ENCODE measurements around the gene DAAM2.

DAAM2 gene

DNA sequence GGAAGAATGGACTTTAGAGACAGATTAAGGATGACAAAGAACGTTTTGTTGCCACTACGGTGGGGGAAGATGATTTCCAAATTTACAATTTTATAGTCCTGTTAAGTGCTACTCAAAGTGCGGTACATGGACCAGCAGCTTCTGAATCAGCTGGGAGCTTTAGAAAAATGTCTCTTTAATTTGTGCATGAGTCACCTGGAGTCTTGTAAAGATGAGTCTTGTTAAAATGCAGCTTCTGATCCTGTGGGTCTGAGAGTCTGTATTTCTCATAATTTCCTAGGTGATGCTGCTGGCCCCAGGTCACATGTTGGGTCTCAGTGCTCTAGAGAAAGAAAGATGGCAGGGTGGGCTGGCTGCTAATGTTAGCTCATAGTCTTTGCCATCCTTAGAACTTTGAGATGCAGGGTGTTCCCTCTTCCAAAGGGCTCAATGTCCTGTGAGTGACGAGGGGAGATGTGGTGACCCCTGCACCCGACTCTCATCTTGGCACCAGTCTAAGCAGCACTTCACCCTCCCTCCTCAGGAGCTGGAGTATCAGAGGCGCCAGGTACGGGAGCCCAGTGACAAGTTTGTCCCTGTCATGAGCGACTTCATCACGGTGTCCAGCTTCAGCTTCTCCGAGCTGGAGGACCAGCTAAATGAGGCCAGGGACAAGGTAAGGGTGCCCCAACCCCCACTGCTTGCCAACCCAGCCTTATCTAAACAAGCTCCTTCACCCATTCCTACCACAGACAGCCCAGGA, 107.5 kb downstream of the DAAM2 start:
- Mint-ChIP-seq H3K27ac (no peak overlapping the region), H3K27me3 (ENCODE audit: low read depth) (peaks cover 4% of the 10 kb centered on the region), H3K36me3 (ENCODE audit: low read depth) (peaks cover 28% of the 10 kb centered on the region), H3K9me3 (no peaks in the 10 kb centered on the region), H3K4me3 (no peak overlapping the region), H3K4me1 (no peaks in the 10 kb centered on the region)
- TF ChIP-seq CTCF (IDR thresholded peaks at IDR 0.05; ENCODE audit: unreplicated experiment in 3 of 3) = no peak

GRCh38 chr6:39901116-39901655, 109.0 kb downstream of the DAAM2 start:
- no peak for TF ChIP-seq CTCF (IDR thresholded peaks at IDR 0.05; ENCODE audit: unreplicated experiment in 3 of 3)
- Mint-ChIP-seq H3K27ac (no peak overlapping the region), H3K27me3 (ENCODE audit: low read depth) (peaks cover 4% of the 10 kb centered on the region), H3K36me3 (ENCODE audit: low read depth) (peaks cover 28% of the 10 kb centered on the region), H3K9me3 (no peaks in the 10 kb centered on the region), H3K4me3 (no peak overlapping the region), H3K4me1 (no peaks in the 10 kb centered on the region)

DNA sequence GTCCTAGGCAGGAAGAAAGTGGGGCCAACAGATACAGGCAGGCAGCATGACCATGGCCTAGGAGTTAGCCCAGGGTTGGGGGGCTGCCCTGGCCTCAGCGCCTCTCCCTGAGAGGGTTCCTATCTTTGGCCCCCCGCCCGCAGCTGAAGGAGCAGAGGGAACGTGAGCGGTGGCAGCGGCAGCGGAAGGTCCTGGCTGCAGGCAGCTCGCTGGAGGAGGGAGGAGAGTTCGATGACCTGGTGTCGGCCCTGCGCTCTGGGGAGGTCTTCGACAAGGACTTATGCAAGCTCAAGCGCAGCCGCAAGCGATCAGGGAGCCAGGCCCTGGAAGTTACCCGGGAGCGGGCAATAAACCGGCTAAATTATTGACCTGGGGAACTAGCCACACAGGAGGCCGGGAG, 109.5 kb downstream of the DAAM2 start:
- Mint-ChIP-seq H3K27me3 (ENCODE audit: low read depth) (peaks cover 4% of the 10 kb centered on the region), H3K4me3 (no peak overlapping the region), H3K27ac (no peak overlapping the region), H3K4me1 (no peaks in the 10 kb centered on the region), H3K36me3 (ENCODE audit: low read depth) (peaks cover 28% of the 10 kb centered on the region), H3K9me3 (no peaks in the 10 kb centered on the region)
- TF ChIP-seq CTCF (IDR thresholded peaks at IDR 0.05; ENCODE audit: unreplicated experiment in 3 of 3) = no peak

DNA sequence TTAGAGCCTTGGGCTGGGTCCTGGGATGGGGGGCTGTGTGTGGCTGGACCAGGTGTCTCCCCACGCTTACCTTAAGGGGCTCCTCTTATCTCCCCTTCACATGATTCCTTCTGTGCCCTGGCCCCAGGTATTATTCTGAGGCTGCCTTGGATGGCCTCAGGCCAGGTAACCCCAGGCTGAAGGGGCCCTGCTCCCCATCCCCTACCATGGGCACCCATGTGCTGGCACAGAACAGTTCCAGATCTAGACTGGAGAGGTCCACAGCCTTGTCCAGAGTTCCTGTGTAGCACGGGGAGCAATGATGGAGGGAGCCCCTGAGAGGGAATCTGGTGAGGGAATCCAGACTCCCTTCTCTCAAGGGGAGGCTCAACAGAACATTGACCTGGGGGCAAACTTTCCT, 110.0 kb downstream of the DAAM2 start:
- H3K9me3 Mint-ChIP-seq = no peaks in the 10 kb centered on the region
- H3K27me3 Mint-ChIP-seq (ENCODE audit: low read depth) = peaks cover 4% of the 10 kb centered on the region
- H3K27ac Mint-ChIP-seq = no peak overlapping the region
- H3K4me1 Mint-ChIP-seq = no peaks in the 10 kb centered on the region
- no peak for TF ChIP-seq CTCF (IDR thresholded peaks at IDR 0.05; ENCODE audit: unreplicated experiment in 3 of 3)
- no peak overlapping the region for H3K4me3 Mint-ChIP-seq
- H3K36me3 Mint-ChIP-seq (ENCODE audit: low read depth) = peaks cover 30% of the 10 kb centered on the region

DNA sequence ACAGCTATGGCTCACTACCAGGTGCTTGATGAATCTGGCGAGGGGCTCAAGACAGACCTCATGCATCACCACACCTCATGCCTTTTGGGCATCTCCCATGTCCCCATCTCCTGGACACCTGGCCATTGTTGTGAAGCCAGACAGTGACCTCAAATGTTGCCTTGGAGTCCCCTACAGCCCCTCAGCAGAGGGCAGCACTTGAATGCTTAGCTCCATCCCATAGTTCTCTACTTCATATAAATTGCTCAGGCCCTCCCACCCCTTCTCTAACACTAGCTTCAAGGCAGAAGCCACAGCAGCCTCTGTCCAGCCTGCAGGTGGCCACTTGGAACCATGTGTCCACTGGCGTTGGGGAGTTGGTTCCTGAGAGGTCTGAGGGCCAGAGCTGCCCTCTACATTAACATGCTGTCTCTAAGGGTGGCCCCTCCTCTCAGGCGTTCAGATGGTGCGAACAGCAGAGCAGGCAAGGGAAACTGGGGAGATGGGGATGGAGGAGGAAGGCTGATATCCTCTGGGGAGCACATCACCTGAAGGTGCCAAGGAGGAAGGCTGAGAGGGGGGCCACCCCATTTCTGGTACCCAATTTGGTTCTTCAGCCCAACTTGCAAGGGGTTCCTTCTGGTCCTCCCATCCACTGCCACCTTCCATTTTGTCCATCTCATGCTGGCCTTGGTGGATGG, 110.8 kb downstream of the DAAM2 start:
- no peak overlapping the region for H3K4me3 Mint-ChIP-seq
- no peaks in the 10 kb centered on the region for H3K9me3 Mint-ChIP-seq
- H3K27me3 Mint-ChIP-seq (ENCODE audit: low read depth) = peaks cover 4% of the 10 kb centered on the region
- H3K27ac Mint-ChIP-seq = no peak overlapping the region
- H3K4me1 Mint-ChIP-seq = no peaks in the 10 kb centered on the region
- peaks cover 29% of the 10 kb centered on the region for H3K36me3 Mint-ChIP-seq (ENCODE audit: low read depth)
- no peak for TF ChIP-seq CTCF (IDR thresholded peaks at IDR 0.05; ENCODE audit: unreplicated experiment in 3 of 3)

Measured in nephron (organoid).